GM23248 (cell line): Measurements from ENCODE around the gene PNPLA8.

Experiments
- EZH2 ChIP-seq: fragments of 200-600 bp; sonication (generic); IDR thresholded peaks from 2 replicates; pipeline ENCODE4 v1.6.1; 2018; ENCODE audit warnings: antibody characterized with exemption, mild to moderate bottlenecking; ENCODE audit not compliant: insufficient read depth, poor library complexity, severe bottlenecking
- EZH2phosphoT487 ChIP-seq: fragments of 200-600 bp; sonication (generic); IDR thresholded peaks from 2 replicates; pipeline ENCODE4 v1.6.1; 2018; ENCODE audit warnings: antibody characterized with exemption, moderate library complexity, mild to moderate bottlenecking, low read depth; ENCODE audit not compliant: insufficient read depth

DNA sequence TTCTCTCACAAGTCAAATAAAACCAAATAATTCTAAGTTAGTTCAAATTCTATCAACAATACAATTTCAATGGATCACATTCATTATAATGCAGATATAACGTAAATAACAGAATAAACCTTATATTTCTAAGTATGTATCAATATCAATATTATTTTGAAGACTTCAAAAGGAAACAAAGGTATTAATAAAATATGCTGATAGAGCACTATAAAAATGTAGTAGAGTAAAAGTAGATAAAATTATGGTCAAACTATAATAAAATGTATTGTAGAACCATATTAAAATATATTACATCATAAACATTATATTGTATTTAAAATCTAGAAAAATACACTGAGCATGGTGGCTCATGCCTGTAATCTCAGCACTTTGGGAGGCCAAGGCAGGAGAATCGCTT is 46.2 kb downstream of the PNPLA8 start:
- TF ChIP-seq EZH2 (no peak), EZH2phosphoT487 (no peak)
